ENCODE data around the gene GPR132.

DNA sequence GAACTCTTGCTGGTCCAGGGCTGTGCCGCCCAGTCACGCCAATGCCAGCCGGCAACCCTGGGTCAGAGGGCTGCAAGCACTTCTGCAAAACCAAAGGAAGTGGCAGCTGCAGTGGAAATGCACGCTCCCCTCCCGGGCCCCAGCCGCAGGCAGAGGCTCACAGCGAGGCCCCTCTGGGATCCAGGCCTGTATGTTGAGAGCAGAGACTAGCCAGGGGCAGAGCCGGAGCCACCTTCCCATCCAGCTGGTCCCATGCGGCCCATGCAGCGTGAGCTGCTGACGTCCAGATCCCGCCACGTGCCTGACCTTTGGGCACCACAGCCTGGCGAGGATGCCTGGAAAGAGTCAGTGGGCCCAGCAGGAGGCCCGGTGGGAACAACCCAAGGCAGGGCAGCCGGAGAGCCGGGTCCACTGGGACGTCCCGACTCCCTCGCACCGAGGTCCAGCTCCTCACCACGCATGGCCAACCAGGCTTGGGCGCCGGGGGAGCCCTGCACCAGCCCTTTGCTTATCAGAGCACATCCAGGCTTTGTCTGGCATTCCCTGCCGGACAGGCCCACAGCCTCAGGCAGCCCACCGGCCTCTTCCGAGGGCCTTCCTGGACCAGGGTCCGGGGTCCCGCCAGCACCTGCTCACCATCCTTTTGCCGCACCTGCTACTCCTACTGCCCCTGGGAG, 4.3 kb downstream of the GPR132 start:
- TF ChIP-seq POLR2A (IDR thresholded peaks at IDR 0.05), result no peak
- TF ChIP-seq, protein P1, sequence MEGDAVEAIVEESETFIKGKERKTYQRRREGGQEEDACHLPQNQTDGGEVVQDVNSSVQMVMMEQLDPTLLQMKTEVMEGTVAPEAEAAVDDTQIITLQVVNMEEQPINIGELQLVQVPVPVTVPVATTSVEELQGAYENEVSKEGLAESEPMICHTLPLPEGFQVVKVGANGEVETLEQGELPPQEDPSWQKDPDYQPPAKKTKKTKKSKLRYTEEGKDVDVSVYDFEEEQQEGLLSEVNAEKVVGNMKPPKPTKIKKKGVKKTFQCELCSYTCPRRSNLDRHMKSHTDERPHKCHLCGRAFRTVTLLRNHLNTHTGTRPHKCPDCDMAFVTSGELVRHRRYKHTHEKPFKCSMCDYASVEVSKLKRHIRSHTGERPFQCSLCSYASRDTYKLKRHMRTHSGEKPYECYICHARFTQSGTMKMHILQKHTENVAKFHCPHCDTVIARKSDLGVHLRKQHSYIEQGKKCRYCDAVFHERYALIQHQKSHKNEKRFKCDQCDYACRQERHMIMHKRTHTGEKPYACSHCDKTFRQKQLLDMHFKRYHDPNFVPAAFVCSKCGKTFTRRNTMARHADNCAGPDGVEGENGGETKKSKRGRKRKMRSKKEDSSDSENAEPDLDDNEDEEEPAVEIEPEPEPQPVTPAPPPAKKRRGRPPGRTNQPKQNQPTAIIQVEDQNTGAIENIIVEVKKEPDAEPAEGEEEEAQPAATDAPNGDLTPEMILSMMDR (IDR thresholded peaks at IDR 0.05), result no peak

All from stomach (tissue), 4 donors.